ENCODE results near the gene UNG. TPM values are rescaled to one million over a fixed set of nuclear protein-coding genes. Genes with fewer than 3 reads are reported as not detected.

Gene UNG
- total and polyA plus RNA-seq, 2 experiments from 2014 or later: 90.5 to 209 TPM

- TF ChIP-seq EZH2phosphoT487 (IDR thresholded peaks at IDR 0.05; ENCODE audit: unreplicated experiment) (no peak), STAT1 (IDR thresholded peaks at IDR 0.05; ENCODE audit: unreplicated experiment) (no peak), ETS1 (IDR thresholded peaks at IDR 0.05) (no peak), JUNB (IDR thresholded peaks at IDR 0.05; ENCODE audit: unreplicated experiment) (no peak), CREB1 (CRISPR knock-in tag; IDR thresholded peaks at IDR 0.05; ENCODE audit: low read depth) (no peak), NANOG (IDR thresholded peaks at IDR 0.05; ENCODE audit: borderline replicate concordance) (no peak), ZNF462 (CRISPR knock-in tag; IDR thresholded peaks at IDR 0.05) (no peak)
These were observed 40.0 kb upstream of the UNG start (continued) for GRCh38 chr12:109057376-109057775.

GRCh38 chr12:109058773-109059172, 38.6 kb upstream of the UNG start:
- no peak overlapping the region for H3K27ac ChIP-seq (ENCODE audit: low read depth)
- no peaks in the 10 kb centered on the region for H3K79me2 ChIP-seq (replicated peaks; ENCODE audit: insufficient read depth)
- H3K9me2 ChIP-seq (ENCODE audit: insufficient read depth): no peaks in the 10 kb centered on the region
- H3K4me1 Mint-ChIP-seq: peaks cover 2% of the 10 kb centered on the region
- no peak overlapping the region for H3K4me3 Mint-ChIP-seq
- no peaks in the 10 kb centered on the region for H3K36me3 ChIP-seq (ENCODE audit: insufficient read depth)
- no peaks in the 10 kb centered on the region; the same call in 1 of the 2 replicates for H4K20me1 ChIP-seq (replicated peaks; ENCODE audit: insufficient read depth)
- peaks cover 2% of the 10 kb centered on the region; the same call in 1 of the 2 replicates for H3K4me1 ChIP-seq (ENCODE audit: insufficient read depth)
- H3K27me3 Mint-ChIP-seq (ENCODE audit: insufficient read depth, low read depth, poor library complexity): no peaks in the 10 kb centered on the region
- DNase-seq (ENCODE audit: low spot score) (no peak), ATAC-seq (no peak)
- no peak overlapping the region for H3K4me2 ChIP-seq
- no peaks in the 10 kb centered on the region for H3F3A ChIP-seq (replicated peaks; ENCODE audit: low read depth)
- H3K4me3 ChIP-seq: no peak overlapping the region
- no peaks in the 10 kb centered on the region for H3K9me3 Mint-ChIP-seq
- no peak overlapping the region for H3K27ac Mint-ChIP-seq
- H2AFZ ChIP-seq: no peak overlapping the region
- no peaks in the 10 kb centered on the region for H3K27me3 ChIP-seq (ENCODE audit: insufficient read depth)
- H3K36me3 Mint-ChIP-seq (ENCODE audit: low read depth): no peaks in the 10 kb centered on the region
- no peak for TF ChIP-seq EZH2 (IDR thresholded peaks at IDR 0.05; ENCODE audit: low read depth, unreplicated experiment)
- no peak for TF ChIP-seq CTCF (conservative IDR thresholded peaks at IDR 0.05; ENCODE audit: low read depth in 2 of 2)
- TF ChIP-seq REST (IDR thresholded peaks at IDR 0.05; ENCODE audit: unreplicated experiment): no peak
- TF ChIP-seq CREB1 (CRISPR knock-in tag; IDR thresholded peaks at IDR 0.05; ENCODE audit: low read depth): no peak
- TF ChIP-seq ZNF114 (CRISPR knock-in tag; IDR thresholded peaks at IDR 0.05): no peak
- no peak for TF ChIP-seq NANOG (IDR thresholded peaks at IDR 0.05; ENCODE audit: borderline replicate concordance)
- TF ChIP-seq STAT1 (IDR thresholded peaks at IDR 0.05; ENCODE audit: unreplicated experiment): no peak
- TF ChIP-seq JUNB (IDR thresholded peaks at IDR 0.05; ENCODE audit: unreplicated experiment): no peak
- TF ChIP-seq ETS1 (IDR thresholded peaks at IDR 0.05): no peak
